Measurements from ENCODE around the gene SYT7.

DNA sequence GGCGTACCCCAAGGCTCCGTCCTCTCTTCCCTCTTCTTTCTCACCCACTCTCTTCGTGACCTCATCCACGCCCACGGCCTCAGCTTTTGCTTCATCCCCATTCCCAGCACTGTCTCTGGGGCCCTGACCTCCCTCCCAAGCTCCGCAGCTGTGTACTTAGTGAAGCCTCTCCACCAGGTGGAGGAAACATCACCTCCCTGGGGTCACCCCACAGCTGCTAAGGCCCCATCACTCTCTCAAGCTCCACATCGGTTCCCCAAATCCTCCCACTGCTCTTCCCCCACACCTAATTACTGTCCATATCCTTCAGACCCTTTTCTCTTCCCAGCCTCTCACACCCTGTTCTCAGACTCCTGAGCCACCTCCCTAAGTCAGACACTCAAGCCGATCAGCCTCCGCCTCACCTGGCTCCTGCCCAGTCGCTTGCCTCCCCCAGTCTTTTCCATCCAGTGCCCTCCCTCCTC lies 7.9 kb upstream of the SYT7 start:
- TF ChIP-seq YY1 (IDR thresholded peaks at IDR 0.05; ENCODE audit: low read depth, low read length) (no peak), EZH2 (IDR thresholded peaks at IDR 0.05; ENCODE audit: low read depth, low read length, severe bottlenecking) (no peak), POLR2A (IDR thresholded peaks at IDR 0.05; ENCODE audit: control extremely low read depth in 1 of 2, low read depth in 2 of 2, low read length in 2 of 2) (no peak), SP4 (IDR thresholded peaks at IDR 0.05; ENCODE audit: low read length) (no peak), RAD21 (IDR thresholded peaks at IDR 0.05 in 1 of 2, conservative IDR thresholded peaks at IDR 0.05 in 1 of 2; ENCODE audit: low read depth in 2 of 2, low read length in 2 of 2) (no peak)

Measured in H1 (cell line).